HepG2 (cell line): Measurements from ENCODE around the gene EHD4.

ENCODE experiments used
- ZBTB7B ChIP-seq: sonication (generic); formaldehyde crosslinking; IDR thresholded peaks from 2 replicates; pipeline ENCODE4 v1.4.0; 2020; ENCODE audit warnings: missing genetic modification reagents
- ZFY ChIP-seq: sonication (generic); formaldehyde crosslinking; IDR thresholded peaks from 2 replicates; pipeline ENCODE4 v1.4.0; 2020; ENCODE audit warnings: missing genetic modification reagents

GRCh38 chr15:41887893-41888292 is 84.5 kb downstream of the EHD4 start:
- no peak for TF ChIP-seq ZFY (CRISPR knock-in tag)
- TF ChIP-seq ZBTB7B (CRISPR knock-in tag) = no peak
